ENCODE results near the gene ABHD2.

ABHD2 gene

DNA sequence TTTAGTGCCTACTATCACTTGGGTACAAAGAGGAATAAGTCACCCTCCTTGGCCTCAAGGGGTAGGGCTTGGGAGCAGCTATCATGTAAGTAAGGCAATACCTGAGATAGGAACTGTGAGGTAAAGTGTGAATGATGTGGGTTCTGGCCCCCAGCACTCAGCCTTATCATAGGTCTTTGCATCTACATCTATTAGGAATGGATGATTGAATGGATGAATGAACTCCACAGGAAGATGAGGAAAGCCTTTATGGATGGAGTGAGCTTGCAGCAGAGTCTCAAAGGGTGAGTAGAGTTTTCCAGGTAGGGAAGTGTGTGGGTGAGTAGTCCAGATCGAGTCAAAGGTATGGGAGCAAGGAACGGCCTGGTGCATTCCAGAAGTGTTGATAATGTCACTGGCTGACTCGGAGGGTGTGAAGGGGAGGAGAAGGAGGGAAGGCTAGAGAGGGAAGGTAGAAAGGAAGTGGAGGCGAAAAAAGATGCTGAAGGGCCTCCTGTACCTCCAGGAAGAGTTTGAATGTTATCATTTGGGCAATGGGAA, 13.1 kb upstream of the ABHD2 start:
- no peaks in the 10 kb centered on the region for H3K9me3 ChIP-seq (ENCODE audit: control insufficient read depth, insufficient read depth, low read length)
- H3K27me3 ChIP-seq (ENCODE audit: control insufficient read depth, low read length) = peaks cover 7% of the 10 kb centered on the region; the same call in 1 of the 2 replicates
- H3K79me2 ChIP-seq (ENCODE audit: control insufficient read depth, low read length) = no peaks in the 10 kb centered on the region
- no peaks in the 10 kb centered on the region for H3F3A ChIP-seq (ENCODE audit: control insufficient read depth, insufficient read depth)
- H3K9me2 ChIP-seq (replicated peaks; ENCODE audit: control insufficient read depth, low read length) = no peaks in the 10 kb centered on the region
- H3K27ac ChIP-seq (ENCODE audit: low read depth, low read length) = no peak overlapping the region
- H3K4me1 ChIP-seq (ENCODE audit: control insufficient read depth, low read length) = no peaks in the 10 kb centered on the region
- H3K4me2 ChIP-seq (ENCODE audit: low read length) = no peak overlapping the region
- no peak overlapping the region for H3K4me3 ChIP-seq (ENCODE audit: low read length)
- no peak for TF ChIP-seq EZH2phosphoT487 (IDR thresholded peaks at IDR 0.05; ENCODE audit: borderline replicate concordance, low read length)
- TF ChIP-seq, protein P1, sequence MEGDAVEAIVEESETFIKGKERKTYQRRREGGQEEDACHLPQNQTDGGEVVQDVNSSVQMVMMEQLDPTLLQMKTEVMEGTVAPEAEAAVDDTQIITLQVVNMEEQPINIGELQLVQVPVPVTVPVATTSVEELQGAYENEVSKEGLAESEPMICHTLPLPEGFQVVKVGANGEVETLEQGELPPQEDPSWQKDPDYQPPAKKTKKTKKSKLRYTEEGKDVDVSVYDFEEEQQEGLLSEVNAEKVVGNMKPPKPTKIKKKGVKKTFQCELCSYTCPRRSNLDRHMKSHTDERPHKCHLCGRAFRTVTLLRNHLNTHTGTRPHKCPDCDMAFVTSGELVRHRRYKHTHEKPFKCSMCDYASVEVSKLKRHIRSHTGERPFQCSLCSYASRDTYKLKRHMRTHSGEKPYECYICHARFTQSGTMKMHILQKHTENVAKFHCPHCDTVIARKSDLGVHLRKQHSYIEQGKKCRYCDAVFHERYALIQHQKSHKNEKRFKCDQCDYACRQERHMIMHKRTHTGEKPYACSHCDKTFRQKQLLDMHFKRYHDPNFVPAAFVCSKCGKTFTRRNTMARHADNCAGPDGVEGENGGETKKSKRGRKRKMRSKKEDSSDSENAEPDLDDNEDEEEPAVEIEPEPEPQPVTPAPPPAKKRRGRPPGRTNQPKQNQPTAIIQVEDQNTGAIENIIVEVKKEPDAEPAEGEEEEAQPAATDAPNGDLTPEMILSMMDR (IDR thresholded peaks at IDR 0.05; ENCODE audit: low read depth, low read length, poor library complexity, severe bottlenecking) = no peak
- no peaks in the 10 kb centered on the region for H4K20me1 ChIP-seq (ENCODE audit: control insufficient read depth, insufficient read depth, low read depth, low read length)
- H3K36me3 ChIP-seq (ENCODE audit: control insufficient read depth, low read length) = no peaks in the 10 kb centered on the region

DNA sequence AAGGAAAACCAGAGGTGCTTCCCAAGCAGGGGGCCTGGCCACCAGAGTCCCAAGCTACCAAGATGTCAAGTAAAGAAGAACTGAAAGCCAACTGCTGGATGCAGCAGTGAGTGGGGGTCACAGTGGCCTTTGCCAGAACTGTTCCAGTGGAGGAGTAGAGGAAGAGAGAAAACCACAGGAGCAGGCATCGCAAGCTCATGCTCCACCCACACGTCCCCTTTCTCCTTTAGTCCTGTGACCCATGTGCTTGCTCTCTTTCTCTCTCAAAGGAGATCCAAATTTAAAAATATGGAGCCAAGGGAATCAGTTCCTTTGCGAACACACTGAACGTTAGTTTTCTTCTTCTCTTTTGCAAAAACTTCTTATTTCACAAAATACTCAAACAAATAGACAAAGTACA, 12.4 kb upstream of the ABHD2 start:
- H3K36me3 ChIP-seq (ENCODE audit: control insufficient read depth, low read length) = no peaks in the 10 kb centered on the region
- H3K79me2 ChIP-seq (ENCODE audit: control insufficient read depth, low read length) = no peaks in the 10 kb centered on the region
- H3K27me3 ChIP-seq (ENCODE audit: control insufficient read depth, low read length) = peaks cover 7% of the 10 kb centered on the region; the same call in 1 of the 2 replicates
- no peak overlapping the region for H3K4me3 ChIP-seq (ENCODE audit: low read length)
- no peak overlapping the region for H3K27ac ChIP-seq (ENCODE audit: low read depth, low read length)
- H3K4me2 ChIP-seq (ENCODE audit: low read length) = no peak overlapping the region
- H4K20me1 ChIP-seq (ENCODE audit: control insufficient read depth, insufficient read depth, low read depth, low read length) = no peaks in the 10 kb centered on the region
- TF ChIP-seq, protein P1 (IDR thresholded peaks at IDR 0.05; ENCODE audit: low read depth, low read length, poor library complexity, severe bottlenecking) = no peak
- TF ChIP-seq EZH2phosphoT487 (IDR thresholded peaks at IDR 0.05; ENCODE audit: borderline replicate concordance, low read length) = no peak
- no peaks in the 10 kb centered on the region for H3K9me2 ChIP-seq (replicated peaks; ENCODE audit: control insufficient read depth, low read length)
- H3K4me1 ChIP-seq (ENCODE audit: control insufficient read depth, low read length) = no peaks in the 10 kb centered on the region
- H3K9me3 ChIP-seq (ENCODE audit: control insufficient read depth, insufficient read depth, low read length) = no peaks in the 10 kb centered on the region
- H3F3A ChIP-seq (ENCODE audit: control insufficient read depth, insufficient read depth) = no peaks in the 10 kb centered on the region

DNA sequence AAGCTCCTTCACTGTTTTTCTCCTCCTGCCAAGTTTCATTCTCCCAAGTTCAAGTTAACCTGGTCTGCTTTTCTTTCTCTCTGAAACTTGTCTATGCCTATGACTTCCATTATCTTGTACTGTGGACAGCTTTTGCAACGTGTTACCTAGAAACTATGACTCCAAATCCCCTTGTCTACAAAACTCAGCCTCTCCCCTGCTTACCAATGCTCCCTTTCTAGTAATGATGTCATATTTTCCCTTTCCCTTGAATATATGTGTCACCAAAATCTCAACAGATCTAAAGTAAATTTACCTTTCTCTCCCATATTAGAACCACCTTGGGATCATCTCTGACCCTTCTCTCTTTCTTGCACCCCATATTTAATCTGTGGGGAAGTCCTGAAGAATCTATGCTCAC, 10.5 kb upstream of the ABHD2 start:
- H3K27ac ChIP-seq (ENCODE audit: low read depth, low read length) = no peak overlapping the region

More for the DNA sequence above, 10.5 kb upstream of the ABHD2 start:
- Histone ChIP-seq H4K20me1 (ENCODE audit: control insufficient read depth, insufficient read depth, low read depth, low read length) (no peaks in the 10 kb centered on the region), H3K9me3 (ENCODE audit: control insufficient read depth, insufficient read depth, low read length) (no peaks in the 10 kb centered on the region), H3K4me1 (ENCODE audit: control insufficient read depth, low read length) (no peaks in the 10 kb centered on the region), H3K4me2 (ENCODE audit: low read length) (no peak overlapping the region), H3K4me3 (ENCODE audit: low read length) (no peak overlapping the region), H3K36me3 (ENCODE audit: control insufficient read depth, low read length) (no peaks in the 10 kb centered on the region), H3K9me2 (replicated peaks; ENCODE audit: control insufficient read depth, low read length) (no peaks in the 10 kb centered on the region), H3K27me3 (ENCODE audit: control insufficient read depth, low read length) (peaks cover 7% of the 10 kb centered on the region; the same call in 1 of the 2 replicates), H3F3A (ENCODE audit: control insufficient read depth, insufficient read depth) (no peaks in the 10 kb centered on the region), H3K79me2 (ENCODE audit: control insufficient read depth, low read length) (no peaks in the 10 kb centered on the region)
- TF ChIP-seq, protein P1 (IDR thresholded peaks at IDR 0.05; ENCODE audit: low read depth, low read length, poor library complexity, severe bottlenecking) = no peak
- no peak for TF ChIP-seq EZH2phosphoT487 (IDR thresholded peaks at IDR 0.05; ENCODE audit: borderline replicate concordance, low read length)

Data from DOHH2 (cell line).